ENCODE results near the gene LSM3. TPM values are rescaled to one million over a fixed set of nuclear protein-coding genes. Genes with fewer than 3 reads are reported as not detected.
A peak's percentile ranks its signal among the peaks of the same experiment; 100 is the strongest.

The LSM3 gene
- total and polyA plus RNA-seq, 9 of the 15 experiments (the other 6 are each of a cell fraction or from before 2014, with no cell fraction given), result 33.8 to 203 (median 61.2) TPM

- TF ChIP-seq BACH1 (tag; IDR thresholded peaks at IDR 0.05) (no peak), ZNF174 (CRISPR knock-in tag; IDR thresholded peaks at IDR 0.05) (no peak), CBX8 (IDR thresholded peaks at IDR 0.05; ENCODE audit: borderline replicate concordance, extremely low read depth, low read depth, low read length, poor library complexity, severe bottlenecking) (no peak), L3MBTL2 (IDR thresholded peaks at IDR 0.05) (no peak), ZNF384 (IDR thresholded peaks at IDR 0.05; ENCODE audit: low read depth, low read length) (no peak), RAD21 (CRISPR knock-in tag; conservative IDR thresholded peaks at IDR 0.05 in 1 of 2, IDR thresholded peaks at IDR 0.05 in 1 of 2) (peak; percentile 16 to 41; a peak in 3 of 4 replicates), POLR2A (conservative IDR thresholded peaks at IDR 0.05) (no peak), CBX3 (IDR thresholded peaks at IDR 0.05; ENCODE audit: borderline replicate concordance in 1 of 2, low read length in 2 of 2) (no peak), BCL6 (CRISPR knock-in tag; IDR thresholded peaks at IDR 0.05) (no peak), HOXB6 (CRISPR knock-in tag; IDR thresholded peaks at IDR 0.05; ENCODE audit: borderline replicate concordance) (no peak), RAD51 (IDR thresholded peaks at IDR 0.05; ENCODE audit: borderline replicate concordance, low read depth) (no peak), TAL1 (IDR thresholded peaks at IDR 0.05) (no peak), BCLAF1 (IDR thresholded peaks at IDR 0.05; ENCODE audit: borderline replicate concordance in 1 of 2, control insufficient read depth in 1 of 2, low read depth in 2 of 2, low read length in 1 of 2) (no peak), RERE (CRISPR knock-in tag; IDR thresholded peaks at IDR 0.05; ENCODE audit: borderline replicate concordance) (no peak), XRCC5 (IDR thresholded peaks at IDR 0.05; ENCODE audit: low read depth, low read length) (no peak), KLF6 (CRISPR knock-in tag; IDR thresholded peaks at IDR 0.05; ENCODE audit: borderline replicate concordance) (peak; percentile 58; the same call in 1 of the 2 replicates), ZFX (CRISPR knock-in tag; IDR thresholded peaks at IDR 0.05) (peak; percentile 25; the same call in 1 of the 2 replicates)
These were observed 28.0 kb downstream of the LSM3 start (continued) for GRCh38 chr3:14206548-14207177.

All from K562 (cell line).